ENCODE data around the gene SPSB1. TPM values are rescaled to one million over a fixed set of nuclear protein-coding genes. Genes with fewer than 3 reads are reported as not detected.
"Not testable (repeated sequence)": the region's sequence is repeated elsewhere in the genome, so short reads cannot be mapped to it uniquely, and the experiment has no call there.

The SPSB1 gene
- total RNA-seq, 1 donor from 2014 or later = 1.3 TPM

GRCh38 chr1:9382643-9383491 lies 90.2 kb downstream of the SPSB1 start:
- peaks cover 3% of the 10 kb centered on the region for H3K4me1 Mint-ChIP-seq
- H3K9me3 Mint-ChIP-seq = no peaks in the 10 kb centered on the region
- H3K36me3 Mint-ChIP-seq (ENCODE audit: low read depth) = no peaks in the 10 kb centered on the region
- H3K4me3 Mint-ChIP-seq = no peak overlapping the region
- no peak for DNase-seq (ENCODE audit: low read depth, low spot score)
- no peak overlapping the region for H3K27ac Mint-ChIP-seq (ENCODE audit: unreplicated experiment)
- H3K27me3 Mint-ChIP-seq (ENCODE audit: low read depth) = peaks cover 5% of the 10 kb centered on the region
- TF ChIP-seq CTCF (conservative IDR thresholded peaks at IDR 0.05) = no peak

GRCh38 chr1:9384128-9384527 lies 91.4 kb downstream of the SPSB1 start:
- no peaks in the 10 kb centered on the region for H3K36me3 Mint-ChIP-seq (ENCODE audit: low read depth)
- no peak overlapping the region for H3K4me3 Mint-ChIP-seq
- TF ChIP-seq CTCF (conservative IDR thresholded peaks at IDR 0.05) = no peak
- H3K4me1 Mint-ChIP-seq = peaks cover 11% of the 10 kb centered on the region
- H3K27ac Mint-ChIP-seq (ENCODE audit: unreplicated experiment) = peak overlapping the region; percentile 52
- no peak for DNase-seq (ENCODE audit: low read depth, low spot score)
- H3K9me3 Mint-ChIP-seq = no peaks in the 10 kb centered on the region
- peaks cover 5% of the 10 kb centered on the region for H3K27me3 Mint-ChIP-seq (ENCODE audit: low read depth)

- H3K9me3 Mint-ChIP-seq = no peaks in the 10 kb centered on the region
- no peak overlapping the region for H3K27ac Mint-ChIP-seq (ENCODE audit: unreplicated experiment)
- TF ChIP-seq CTCF (conservative IDR thresholded peaks at IDR 0.05) = no peak
- DNase-seq (ENCODE audit: low read depth, low spot score) = no peak
- H3K4me1 Mint-ChIP-seq = peaks cover 14% of the 10 kb centered on the region
- H3K4me3 Mint-ChIP-seq = no peak overlapping the region
- H3K36me3 Mint-ChIP-seq (ENCODE audit: low read depth) = no peaks in the 10 kb centered on the region
- peaks cover 8% of the 10 kb centered on the region for H3K27me3 Mint-ChIP-seq (ENCODE audit: low read depth)
Measured at GRCh38 chr1:9384751-9385245, 92.1 kb downstream of the SPSB1 start.

- peaks cover 15% of the 10 kb centered on the region for H3K4me1 Mint-ChIP-seq
- H3K36me3 Mint-ChIP-seq (ENCODE audit: low read depth); H3K27me3 Mint-ChIP-seq (ENCODE audit: low read depth); H3K4me3 Mint-ChIP-seq; H3K9me3 Mint-ChIP-seq; DNase-seq (ENCODE audit: low read depth, low spot score); H3K27ac Mint-ChIP-seq (ENCODE audit: unreplicated experiment): not testable (repeated sequence)
Measured at GRCh38 chr1:9385392-9385791, 92.7 kb downstream of the SPSB1 start.

- Mint-ChIP-seq H3K27me3 (ENCODE audit: low read depth) (peaks cover 15% of the 10 kb centered on the region), H3K4me3 (no peak overlapping the region), H3K9me3 (no peaks in the 10 kb centered on the region), H3K36me3 (ENCODE audit: low read depth) (no peaks in the 10 kb centered on the region), H3K4me1 (peaks cover 15% of the 10 kb centered on the region), H3K27ac (ENCODE audit: unreplicated experiment) (no peak overlapping the region)
- TF ChIP-seq CTCF (conservative IDR thresholded peaks at IDR 0.05) = no peak
- no peak for DNase-seq (ENCODE audit: low read depth, low spot score)
Measured at GRCh38 chr1:9385801-9386573, 93.3 kb downstream of the SPSB1 start.
